HTERT RPE-1 (cell line): Measurements from ENCODE around the gene LYAR.
"Not testable (repeated sequence)": the region's sequence is repeated elsewhere in the genome, so short reads cannot be mapped to it uniquely, and the experiment has no call there.

Source experiments
- in situ Hi-C: fragments of 300-500 bp; cut with MboI; formaldehyde crosslinking; loops from 4 replicates; pipeline ENCODE4 v1.14.3; 2020; ENCODE audit warnings: low sequenced_read_pairs

LYAR gene

DNA sequence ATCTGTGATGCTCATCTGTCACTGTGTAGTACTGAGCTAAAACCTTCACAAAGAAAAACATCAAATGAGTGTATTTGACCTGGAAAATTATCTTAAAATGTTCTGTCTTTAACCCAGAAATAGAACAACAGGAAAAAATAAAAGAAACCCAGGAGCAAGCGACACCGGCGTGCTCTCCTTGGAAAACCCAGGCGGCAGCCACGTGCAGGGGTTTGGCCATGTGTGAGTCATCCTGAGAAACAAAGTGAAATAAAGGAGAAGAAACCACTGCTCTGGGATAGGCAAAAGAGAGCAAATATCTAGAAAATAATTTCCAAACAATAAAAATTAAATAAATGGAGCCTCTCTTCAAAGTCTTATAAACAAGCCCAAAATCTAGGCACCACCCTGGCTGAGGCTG, 22.0 kb downstream of the LYAR start:
- in situ Hi-C loops: no loop called here

GRCh38 chr4:4260185-4260751, 29.7 kb downstream of the LYAR start:
- in situ Hi-C loops: no loop called here

DNA sequence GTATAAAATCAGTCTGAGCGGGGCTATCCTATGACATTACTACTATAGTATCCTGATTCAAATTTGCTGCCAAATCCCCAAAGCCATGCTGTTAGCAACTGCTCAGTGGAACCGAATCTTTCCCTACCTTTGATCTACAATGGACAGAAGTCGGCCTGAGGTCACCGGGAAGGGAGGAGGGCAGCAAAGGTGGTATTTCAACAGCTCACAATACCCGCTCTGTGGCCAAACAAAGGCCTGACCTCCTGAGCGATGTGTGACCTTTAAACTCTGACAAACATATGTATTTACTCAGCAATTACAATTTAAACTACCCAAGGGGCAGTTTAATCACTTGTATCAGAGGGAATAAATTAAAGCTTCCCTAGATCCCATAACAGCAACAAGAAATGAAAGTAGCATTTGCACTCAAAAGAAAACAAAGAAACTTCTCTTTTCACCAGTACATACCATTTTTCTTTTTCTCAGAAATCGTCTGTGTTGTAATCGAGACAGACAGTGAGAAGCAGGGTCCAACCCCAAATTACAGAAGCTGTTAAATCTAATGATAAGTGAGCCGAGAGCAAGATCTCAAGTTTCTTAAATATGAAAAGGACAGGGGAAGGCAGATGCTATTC, 30.4 kb downstream of the LYAR start:
- in situ Hi-C loops: no loop called here

- in situ Hi-C loops: not testable (repeated sequence)
Measured at GRCh38 chr4:4257705-4258104, 32.2 kb downstream of the LYAR start.

DNA sequence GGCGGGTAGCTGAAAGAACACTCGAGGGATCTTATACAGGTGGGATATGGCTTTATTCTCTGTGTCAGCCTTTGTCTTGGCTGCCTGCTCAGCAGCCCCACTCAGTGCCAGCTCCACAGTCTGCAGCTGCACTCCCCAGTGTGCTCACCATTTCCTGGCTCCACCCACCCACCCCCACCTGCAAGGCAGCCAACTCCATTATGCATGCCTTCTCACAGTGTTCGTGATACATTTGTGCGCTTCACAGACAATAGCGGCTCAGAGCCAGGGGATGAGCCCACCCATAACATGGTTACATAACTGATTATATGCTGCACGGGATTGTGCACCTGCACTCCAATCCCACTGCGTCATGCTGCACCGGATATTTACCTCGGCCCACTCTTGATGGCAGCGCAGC, 33.2 kb downstream of the LYAR start:
- in situ Hi-C loops: no loop called here

GRCh38 chr4:4254666-4255065, 35.3 kb downstream of the LYAR start:
- in situ Hi-C loops: no loop called here

GRCh38 chr4:4254199-4254598, 35.8 kb downstream of the LYAR start:
- in situ Hi-C loops: no loop called here

GRCh38 chr4:4249866-4250265, 40.1 kb downstream of the LYAR start:
- in situ Hi-C loops: no loop called here

DNA sequence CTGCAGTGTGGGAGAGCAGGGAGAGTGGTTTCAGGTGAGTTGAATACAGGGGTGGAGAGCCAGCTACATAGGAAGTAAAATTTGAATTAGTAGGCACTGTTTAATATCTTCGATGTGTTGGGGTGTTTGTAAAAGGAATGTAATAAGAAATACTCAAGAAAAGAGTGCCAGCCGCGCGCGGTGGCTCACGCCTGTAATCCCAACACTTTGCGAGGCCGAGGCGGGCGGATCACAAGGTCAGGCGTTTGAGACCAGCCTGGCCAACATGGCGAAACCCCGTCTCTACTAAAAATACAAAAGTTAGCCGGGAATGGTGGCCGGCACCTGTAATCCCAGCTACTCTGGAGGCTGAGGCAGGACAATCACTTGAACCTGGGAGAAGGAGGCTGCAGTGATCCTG, 40.6 kb downstream of the LYAR start:
- in situ Hi-C loops: not testable (repeated sequence)

DNA sequence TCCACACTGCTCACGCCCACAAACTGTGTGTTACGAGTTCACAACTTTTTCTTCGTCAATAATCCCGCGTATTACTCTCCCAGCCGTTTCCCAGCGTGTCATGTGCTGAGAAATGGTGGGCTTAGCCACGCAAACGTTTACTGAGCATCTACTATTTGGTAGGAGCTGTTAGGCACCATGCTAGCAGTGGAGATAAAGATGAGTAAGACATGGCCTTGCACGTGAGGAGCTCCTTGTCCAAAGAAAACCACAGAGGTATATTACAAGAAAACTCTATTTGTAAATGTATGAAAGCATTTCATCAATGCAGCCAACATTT, 41.1 kb downstream of the LYAR start:
- in situ Hi-C loops: no loop called here

DNA sequence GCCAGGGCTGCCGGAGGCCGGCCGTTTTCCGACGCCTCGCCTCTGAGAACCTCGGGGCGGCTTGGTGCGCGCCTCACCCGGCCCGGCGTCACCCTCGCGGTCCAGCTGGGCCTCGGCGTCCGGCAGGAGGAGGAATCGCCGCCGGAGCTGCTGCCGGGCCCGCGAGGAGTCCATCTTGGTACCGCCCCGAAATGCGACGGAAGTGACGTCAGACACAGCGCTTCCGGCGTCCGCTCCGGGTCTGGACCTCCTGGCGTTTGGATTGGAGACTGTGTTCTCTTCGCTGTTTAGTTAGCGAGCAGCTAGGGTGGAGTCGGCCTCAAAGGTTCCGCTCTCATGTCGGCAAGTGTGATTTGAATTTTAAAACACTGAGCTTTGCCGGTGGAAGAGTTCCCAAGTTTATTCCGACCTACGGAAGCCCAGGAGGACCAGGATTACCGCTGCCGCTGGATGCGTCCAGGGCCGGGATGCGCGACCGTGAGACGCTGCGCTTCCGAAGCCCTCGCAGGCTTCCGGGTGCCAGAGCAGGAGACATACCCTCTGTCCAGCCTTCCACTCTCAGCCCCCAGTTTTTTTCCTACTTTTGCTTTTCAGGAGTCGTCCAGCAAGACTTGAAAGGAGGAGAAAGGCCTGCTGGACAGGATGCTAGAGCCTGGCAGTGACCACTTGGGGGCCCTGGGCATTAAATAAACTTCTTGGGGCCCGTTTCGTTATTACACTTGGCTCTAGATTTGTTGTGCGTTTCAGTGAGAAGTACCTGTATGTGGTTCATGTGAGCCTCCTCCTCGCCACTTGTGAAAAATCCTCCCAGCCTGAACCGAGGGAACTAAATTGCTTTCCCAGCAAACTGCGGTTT, 41.7 kb downstream of the LYAR start, which contains the start of gene TMEM128:
TSS of gene TMEM128 (minus strand) at position 195 of the 856 bp plus-strand sequence. CDS start at position 174, 21 bp downstream.
- in situ Hi-C loops: no loop called here

GRCh38 chr4:4247696-4248028, 42.3 kb downstream of the LYAR start:
- in situ Hi-C loops: no loop called here

DNA sequence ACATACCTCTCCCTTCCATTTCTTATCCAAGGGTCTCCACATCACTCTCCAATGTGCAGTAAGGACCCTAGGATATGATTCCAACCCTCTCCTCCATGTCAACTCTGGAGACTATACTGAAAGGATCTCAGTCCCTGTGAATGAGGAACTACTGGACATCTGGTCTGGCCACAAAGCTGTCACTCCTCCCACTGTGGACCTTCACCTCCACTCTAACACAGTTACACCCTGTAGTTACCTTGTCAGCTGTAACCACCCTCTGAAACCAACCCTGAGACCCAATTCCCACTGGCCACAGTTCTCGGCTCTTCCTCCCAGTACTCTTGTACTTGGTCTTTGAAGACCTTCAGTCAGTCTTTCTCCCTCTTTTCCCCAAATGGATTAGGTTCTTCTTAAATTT, 44.8 kb downstream of the LYAR start:
- in situ Hi-C loops: no loop called here

- in situ Hi-C loops: not testable (repeated sequence)
Measured at GRCh38 chr4:4239551-4239950, 50.4 kb downstream of the LYAR start.

DNA sequence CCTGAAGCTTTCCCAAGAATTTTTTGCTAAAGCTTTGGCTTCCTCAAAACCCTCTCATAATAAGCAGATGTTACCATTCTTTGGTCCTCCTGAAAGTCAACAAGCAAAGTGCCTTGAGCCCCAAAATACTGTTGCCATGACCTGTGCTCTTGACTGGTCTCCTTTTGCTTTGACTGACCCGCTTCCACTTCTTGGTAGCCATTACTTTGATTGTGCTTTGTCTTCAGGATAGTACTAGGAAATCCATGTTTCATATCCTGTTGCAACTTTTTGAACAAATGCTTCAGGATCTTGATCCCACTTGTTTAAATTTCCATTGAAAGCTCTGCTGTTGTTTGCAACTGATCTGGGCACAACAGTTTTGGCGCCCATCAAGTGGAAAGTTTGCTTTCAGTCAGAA, 56.3 kb downstream of the LYAR start:
- in situ Hi-C loops: no loop called here

DNA sequence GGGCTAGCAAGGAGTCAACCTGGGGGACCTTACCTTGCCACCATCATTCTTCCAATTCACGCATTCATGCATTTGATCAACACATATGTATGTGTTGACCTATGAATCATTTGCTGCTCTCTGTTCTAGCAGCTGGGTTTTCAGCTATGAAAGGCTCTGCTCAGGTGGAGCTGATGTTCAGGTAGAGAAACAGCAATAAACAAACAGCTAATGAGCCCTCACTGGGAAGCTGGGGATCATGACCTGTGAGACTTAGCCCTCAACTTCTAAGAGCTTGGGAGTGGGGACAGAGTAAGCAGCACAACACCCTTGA, 61.6 kb downstream of the LYAR start:
- in situ Hi-C loops: no loop called here

DNA sequence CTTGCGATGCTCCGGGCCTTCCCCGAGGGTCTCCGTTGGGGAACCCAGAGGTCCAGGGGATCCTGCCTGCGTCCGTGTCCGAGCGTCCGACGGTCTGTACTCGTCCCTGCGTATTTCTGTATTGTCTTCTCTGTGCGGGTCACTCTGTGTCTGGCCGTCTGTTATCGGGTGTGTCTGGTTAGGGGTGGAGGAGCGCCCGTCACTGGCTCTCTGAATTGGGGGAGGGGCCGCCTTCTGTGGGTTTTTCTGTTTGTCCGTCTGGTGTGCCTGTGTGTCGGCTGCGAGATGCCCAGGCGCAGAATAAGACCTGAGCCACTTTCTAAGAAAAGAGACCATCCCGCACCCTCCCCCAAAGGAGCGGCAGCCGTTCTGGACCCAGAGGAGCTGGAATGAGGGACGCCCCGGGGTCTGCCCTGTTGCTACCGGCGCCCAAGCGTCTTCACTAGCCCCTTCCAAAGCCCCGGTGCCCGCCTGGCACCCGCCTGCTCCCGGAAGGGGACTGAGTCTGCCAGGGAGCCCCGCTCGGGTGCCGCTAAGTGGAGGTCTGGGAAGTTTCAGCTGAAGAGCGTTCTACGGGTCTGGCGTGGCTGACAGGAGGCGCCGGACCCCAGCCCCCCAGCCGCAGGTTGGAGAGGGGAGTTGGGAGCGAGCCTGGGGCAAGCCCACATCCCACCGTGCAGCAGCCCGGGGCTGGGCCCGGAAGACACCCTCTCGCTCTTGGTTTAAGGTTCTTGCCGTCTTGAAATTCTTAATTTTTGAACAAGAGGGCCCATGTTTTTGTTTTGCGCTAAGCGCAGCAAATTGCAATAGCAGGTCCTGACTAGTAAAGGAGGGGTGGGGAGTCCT, 62.2 kb downstream of the LYAR start:
- in situ Hi-C loops: no loop called here

- in situ Hi-C loops: no loop called here
Measured at GRCh38 chr4:4226606-4227438, 63.1 kb downstream of the LYAR start, which contains the start of gene OTOP1. TSS of gene OTOP1 (minus strand) at chr4:4226929. CDS start at chr4:4226864, 65 bp downstream.

DNA sequence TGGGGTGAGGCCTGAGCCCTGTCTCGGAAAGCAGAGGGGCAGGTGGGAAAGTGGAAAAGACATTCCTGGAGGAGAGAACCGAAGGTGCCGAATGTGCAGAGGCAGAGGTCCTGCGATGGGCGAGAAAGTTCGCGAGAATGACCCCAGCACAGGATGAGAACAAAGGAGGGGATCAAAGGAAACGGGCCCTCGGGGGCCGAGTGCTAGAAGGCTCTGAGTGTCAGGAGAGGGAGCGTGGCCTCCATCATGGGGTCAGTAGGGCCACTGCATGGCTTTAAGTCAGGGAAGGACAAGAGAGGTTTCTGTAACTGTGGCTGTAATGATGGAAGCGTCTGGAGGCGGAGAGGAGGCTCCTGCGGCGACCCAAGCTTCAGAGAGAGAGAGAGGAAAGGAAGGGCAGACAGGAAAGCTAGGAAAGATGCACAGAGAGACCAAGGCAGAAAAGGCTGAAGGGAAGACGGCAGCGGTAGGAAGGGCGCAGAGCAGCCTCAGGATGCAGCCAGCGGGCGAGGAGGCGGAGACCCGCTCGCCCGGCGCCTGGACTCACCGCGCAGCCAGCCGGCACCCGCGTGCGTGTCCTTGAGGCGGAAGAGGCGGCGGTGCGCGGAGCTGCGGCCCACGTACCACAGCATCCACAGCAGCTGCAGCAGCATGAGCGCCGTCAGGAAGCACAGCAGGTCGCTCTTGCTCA, 63.9 kb downstream of the LYAR start:
- in situ Hi-C loops: no loop called here
